Epithelial cell of proximal tubule (primary cell): Measurements from ENCODE around the gene REPS2. TPM values are rescaled to one million over a fixed set of nuclear protein-coding genes. Genes with fewer than 3 reads are reported as not detected.
A peak's percentile ranks its signal among the peaks of the same experiment; 100 is the strongest.

Experiments
- DNase-seq: peaks from one replicate; pipeline ENCODE4 v3.0.0-alpha.2; 2011; ENCODE audit warnings: low read depth
- H3K4me3 ChIP-seq: 2 replicates; pipeline ENCODE4 v1.5.1; 2011; ENCODE audit warnings: low read depth, mild to moderate bottlenecking, low read length
- CTCF ChIP-seq: conservative IDR thresholded peaks from 2 replicates; pipeline ENCODE4 v1.5.1; 2012; ENCODE audit warnings: low read depth, mild to moderate bottlenecking, low read length
- total RNA-seq: library from RNA; depleted of rRNA; stranded (reverse); fragments of >200 nt; gene quantifications from 2 replicates; pipeline ENCODE4 v1.2.3, GENCODE V29; 2015

The REPS2 gene
- total RNA-seq, 1 donor from 2014 or later = 1.7 TPM

GRCh38 chrX:17031827-17032226 lies 85.4 kb downstream of the REPS2 start:
- no peak for DNase-seq
- no peak overlapping the region for H3K4me3 ChIP-seq
- TF ChIP-seq CTCF = no peak

DNA sequence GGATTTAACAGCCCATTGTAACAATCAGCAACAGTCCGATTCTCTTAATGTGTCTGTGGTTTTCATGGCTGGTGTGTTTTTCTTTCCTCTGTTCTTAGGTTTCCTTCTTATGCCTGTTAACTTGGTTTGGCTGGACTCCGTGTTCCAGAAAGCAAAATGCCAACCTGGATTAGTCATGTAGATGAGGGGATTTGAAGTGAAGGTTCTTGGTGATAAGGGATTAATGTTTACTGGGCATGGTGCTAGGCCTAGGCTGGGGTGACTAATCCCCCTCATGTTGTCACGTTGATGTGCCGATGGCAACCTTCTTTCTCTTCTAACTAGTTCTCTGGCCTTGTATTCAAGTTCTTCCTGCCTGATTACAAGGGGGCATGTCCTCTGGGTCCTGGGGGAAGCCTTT lies 85.9 kb downstream of the REPS2 start:
- no peak for TF ChIP-seq CTCF
- no peak overlapping the region for H3K4me3 ChIP-seq
- peak; percentile 91 for DNase-seq

DNA sequence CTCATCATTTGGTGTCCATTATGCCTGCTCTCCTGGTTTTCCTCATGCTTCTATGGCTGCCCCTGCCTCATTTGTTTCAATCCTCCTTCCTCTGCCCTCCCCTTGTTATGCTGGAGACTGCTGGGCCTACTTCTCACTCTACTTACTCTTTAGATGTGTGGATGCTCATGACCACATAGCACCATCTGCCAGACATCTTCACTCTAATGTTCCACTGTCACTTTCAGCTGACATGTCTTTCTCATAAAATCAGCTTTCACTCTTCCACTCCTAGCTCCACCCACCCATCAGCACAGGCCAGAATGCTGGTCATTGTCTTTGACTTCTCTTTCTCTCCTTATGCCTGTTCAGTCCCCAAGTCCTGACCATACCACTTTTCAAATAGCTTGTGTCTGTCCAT lies 86.8 kb downstream of the REPS2 start:
- TF ChIP-seq CTCF = no peak
- DNase-seq = no peak
- no peak overlapping the region for H3K4me3 ChIP-seq

DNA sequence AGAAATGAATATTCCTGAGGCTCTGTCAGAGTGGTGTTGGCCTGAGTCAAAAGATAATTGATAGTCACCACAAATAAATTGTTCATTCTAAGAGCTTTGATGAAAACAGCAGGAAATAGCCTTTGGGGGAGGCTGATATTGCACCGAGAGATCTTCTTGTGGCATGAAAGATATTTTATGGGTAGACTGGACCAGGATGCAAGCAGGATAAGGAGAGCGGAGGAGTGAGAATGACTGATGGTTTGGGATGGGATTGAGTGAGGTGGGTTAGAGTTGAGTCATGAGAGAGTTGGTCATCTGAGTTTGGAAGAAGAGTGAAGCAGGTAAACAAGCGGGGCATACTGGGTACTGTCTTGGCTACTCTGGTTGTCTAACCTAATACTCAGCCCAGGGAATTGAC lies 88.7 kb downstream of the REPS2 start:
- no peak overlapping the region for H3K4me3 ChIP-seq
- DNase-seq = no peak
- no peak for TF ChIP-seq CTCF

DNA sequence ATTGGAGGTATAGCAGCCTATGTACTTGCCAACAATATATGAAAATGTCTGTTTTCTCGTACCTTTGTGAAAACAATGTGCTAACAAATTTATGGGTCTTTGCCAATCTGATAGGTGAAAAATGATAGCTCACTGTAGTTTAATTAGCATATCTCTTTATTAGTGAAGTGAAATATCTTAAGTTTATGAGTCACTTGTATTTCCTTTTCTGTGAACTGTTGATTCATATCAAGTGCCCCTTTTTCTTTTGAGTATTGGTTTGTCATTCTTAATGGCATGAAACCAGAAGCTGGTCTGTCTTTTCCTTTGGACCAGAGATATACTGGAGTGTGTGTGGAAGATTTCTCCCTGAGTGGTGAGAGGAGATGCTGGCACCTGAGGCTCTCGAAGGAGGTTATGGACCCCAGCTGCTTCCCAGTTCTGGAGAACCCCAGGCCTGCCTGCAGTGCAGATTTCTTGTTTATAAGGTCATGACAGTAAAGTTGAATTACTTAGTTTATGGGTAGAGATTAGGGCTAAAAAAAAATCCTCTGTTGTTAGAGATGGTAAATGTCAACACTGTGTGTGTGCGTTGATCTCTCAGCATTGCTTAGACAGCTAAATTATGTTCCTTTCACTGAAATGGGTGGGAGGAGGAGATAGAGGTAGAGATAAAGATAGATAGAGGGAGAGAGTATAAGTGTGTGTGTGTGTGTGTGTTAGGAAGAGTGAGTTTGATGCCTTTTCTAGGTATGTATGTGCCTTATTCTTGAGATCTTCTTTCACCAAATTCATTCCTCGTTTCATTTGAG lies 89.9 kb downstream of the REPS2 start:
- no peak for DNase-seq
- no peak overlapping the region for H3K4me3 ChIP-seq
- TF ChIP-seq CTCF = no peak

- TF ChIP-seq CTCF = no peak
- no peak for DNase-seq
- H3K4me3 ChIP-seq = no peak overlapping the region
Observed at GRCh38 chrX:17038277-17038676, 91.8 kb downstream of the REPS2 start.

GRCh38 chrX:17038681-17039161 lies 92.3 kb downstream of the REPS2 start:
- no peak for TF ChIP-seq CTCF
- no peak for DNase-seq
- no peak overlapping the region for H3K4me3 ChIP-seq
